Mucosa of descending colon (tissue), 3 donors: Measurements from ENCODE around the gene LDLRAD4. TPM values are rescaled to one million over a fixed set of nuclear protein-coding genes. Genes with fewer than 3 reads are reported as not detected.

Experiments
- ATAC-seq: fragments of 200-7000 bp; cut with Tn5 transposase; one replicate; pipeline ENCODE4 v1.9.1; 2020; ENCODE audit warnings: mild to moderate bottlenecking, moderate library complexity
- DNase-seq, 3 donors: peaks; one replicate each; pipeline ENCODE4 v3.0.0-alpha.2; 2020
- H3K36me3 ChIP-seq: fragments of 200-600 bp; one replicate; pipeline ENCODE4 v1.8.0; 2021; ENCODE audit warnings: low read depth, mild to moderate bottlenecking
- H3K4me1 ChIP-seq: fragments of 200-600 bp; one replicate; pipeline ENCODE4 v1.8.0; 2021; ENCODE audit warnings: low read depth, mild to moderate bottlenecking
- H3K4me3 ChIP-seq: fragments of 200-600 bp; one replicate; pipeline ENCODE4 v1.8.0; 2021; ENCODE audit warnings: mild to moderate bottlenecking
- H3K9me3 ChIP-seq: fragments of 200-600 bp; one replicate; pipeline ENCODE4 v1.8.0; 2021; ENCODE audit warnings: mild to moderate bottlenecking
- intact Hi-C, 2 donors: fragments of 100-400 bp; cut with DNase I in 1 of 2; cut with micrococcal nuclease in 1 of 2; formaldehyde crosslinking; loops; one replicate each; pipeline versions ENCODE4 v1.11.0 to v1.11.1; 2022; cut with DNase I, micrococcal nuclease
- total RNA-seq, 3 donors: library from RNA; stranded (reverse); fragmentation: NEBNext Ultra II Directional in 2 of 3; extraction: Animal tissue kit (Norgen Biotek cat#: 25700) in 2 of 3; gene quantifications; one replicate each; pipeline versions ENCODE4 v1.2.1 to v1.2.4, GENCODE V29; 2021 to 2023
- TF ChIP-seq, protein P1 (sequence below): fragments of 200-600 bp; IDR thresholded peaks from one replicate; pipeline ENCODE4 v1.8.0; 2022; ENCODE audit warnings: antibody characterized with exemption, mild to moderate bottlenecking
- donor health status: DM: no; HTN: no; CAD: no; lungs with moderate emphysema.
- donor health status: DM: no; HTN: no; CAD: no.
- donor health status: DM: no; HTN: yes; CAD: no.

Gene LDLRAD4
- total RNA-seq, 3 donors from 2014 or later: 36.8 to 41.0 (median 37.4) TPM

- intact Hi-C loops: no loop called here
- no peaks in the 10 kb centered on the region for H3K36me3 ChIP-seq
- ATAC-seq: no peak
- H3K4me1 ChIP-seq: no peaks in the 10 kb centered on the region
- no peak overlapping the region for H3K4me3 ChIP-seq
- no peak for DNase-seq
- H3K9me3 ChIP-seq: no peaks in the 10 kb centered on the region
- TF ChIP-seq, protein P1, sequence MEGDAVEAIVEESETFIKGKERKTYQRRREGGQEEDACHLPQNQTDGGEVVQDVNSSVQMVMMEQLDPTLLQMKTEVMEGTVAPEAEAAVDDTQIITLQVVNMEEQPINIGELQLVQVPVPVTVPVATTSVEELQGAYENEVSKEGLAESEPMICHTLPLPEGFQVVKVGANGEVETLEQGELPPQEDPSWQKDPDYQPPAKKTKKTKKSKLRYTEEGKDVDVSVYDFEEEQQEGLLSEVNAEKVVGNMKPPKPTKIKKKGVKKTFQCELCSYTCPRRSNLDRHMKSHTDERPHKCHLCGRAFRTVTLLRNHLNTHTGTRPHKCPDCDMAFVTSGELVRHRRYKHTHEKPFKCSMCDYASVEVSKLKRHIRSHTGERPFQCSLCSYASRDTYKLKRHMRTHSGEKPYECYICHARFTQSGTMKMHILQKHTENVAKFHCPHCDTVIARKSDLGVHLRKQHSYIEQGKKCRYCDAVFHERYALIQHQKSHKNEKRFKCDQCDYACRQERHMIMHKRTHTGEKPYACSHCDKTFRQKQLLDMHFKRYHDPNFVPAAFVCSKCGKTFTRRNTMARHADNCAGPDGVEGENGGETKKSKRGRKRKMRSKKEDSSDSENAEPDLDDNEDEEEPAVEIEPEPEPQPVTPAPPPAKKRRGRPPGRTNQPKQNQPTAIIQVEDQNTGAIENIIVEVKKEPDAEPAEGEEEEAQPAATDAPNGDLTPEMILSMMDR: no peak
These were observed 174.3 kb downstream of the LDLRAD4 start for GRCh38 chr18:13392899-13393298.

- ATAC-seq (no peak), DNase-seq (no peak)
- TF ChIP-seq, protein P1: no peak
- Histone ChIP-seq H3K36me3 (no peaks in the 10 kb centered on the region), H3K4me3 (no peak overlapping the region), H3K4me1 (no peaks in the 10 kb centered on the region), H3K9me3 (no peaks in the 10 kb centered on the region)
- intact Hi-C loops: no loop called here
These were observed 174.8 kb downstream of the LDLRAD4 start for GRCh38 chr18:13393338-13393737.

- Histone ChIP-seq H3K9me3 (no peaks in the 10 kb centered on the region), H3K4me3 (no peak overlapping the region), H3K4me1 (no peaks in the 10 kb centered on the region), H3K36me3 (no peaks in the 10 kb centered on the region)
- intact Hi-C loops: no loop called here
- DNase-seq (no peak), ATAC-seq (peak; percentile 86)
- TF ChIP-seq, protein P1: no peak
These were observed 176.2 kb downstream of the LDLRAD4 start for GRCh38 chr18:13394801-13395200.

- TF ChIP-seq, protein P1: no peak
- Histone ChIP-seq H3K4me3 (no peak overlapping the region), H3K36me3 (no peaks in the 10 kb centered on the region), H3K9me3 (no peaks in the 10 kb centered on the region), H3K4me1 (no peaks in the 10 kb centered on the region)
- DNase-seq (no peak), ATAC-seq (no peak)
- intact Hi-C loops: no loop called here
These were observed 177.0 kb downstream of the LDLRAD4 start for GRCh38 chr18:13395577-13395976.

GRCh38 chr18:13397504-13398163 is 179.1 kb downstream of the LDLRAD4 start:
- ATAC-seq (no peak), DNase-seq (no peak)
- Histone ChIP-seq H3K4me3 (no peak overlapping the region), H3K36me3 (no peaks in the 10 kb centered on the region), H3K9me3 (no peaks in the 10 kb centered on the region), H3K4me1 (no peaks in the 10 kb centered on the region)
- TF ChIP-seq, protein P1: no peak
- intact Hi-C loops: no loop called here

- intact Hi-C loops: no loop called here
- Histone ChIP-seq H3K36me3 (no peaks in the 10 kb centered on the region), H3K9me3 (no peaks in the 10 kb centered on the region), H3K4me1 (no peaks in the 10 kb centered on the region), H3K4me3 (no peak overlapping the region)
- TF ChIP-seq, protein P1: no peak
- DNase-seq (no peak), ATAC-seq (no peak)
These were observed 180.1 kb downstream of the LDLRAD4 start for GRCh38 chr18:13398631-13399030.
